Caco-2 (cell line): ENCODE measurements around the gene RRP8. TPM values are rescaled to one million over a fixed set of nuclear protein-coding genes. Genes with fewer than 3 reads are reported as not detected.

Experiments used
- Bru-seq: library from RNA; stranded (reverse); fragments of 400-500 nt; gene quantifications from one replicate; lab custom pipeline; 2021; lab: Mats Ljungman, UMichigan
- BruChase-seq, 2 experiments: library from RNA; stranded (reverse); fragments of 400-500 nt; gene quantifications; one replicate each; lab custom pipeline; 2021; lab: Mats Ljungman, UMichigan
- BruUV-seq: library from RNA; stranded (reverse); fragments of 400-500 nt; replicated peaks from 2 replicates; lab custom pipeline; 2021; lab: Mats Ljungman, UMichigan
- CTCF ChIA-PET: fragments of 300-600 bp; sonication (Branson Sonifier 250); formaldehyde crosslinking; loops from one replicate; lab custom pipeline; 2022; ENCODE audit warnings: antibody characterized with exemption; lab: Charles Lee
- POLR2A ChIA-PET: fragments of 300-600 bp; sonication (Branson Sonifier 250); formaldehyde crosslinking; loops from one replicate; lab custom pipeline; 2022; ENCODE audit warnings: antibody characterized with exemption; lab: Charles Lee
- DNase-seq, 2 experiments: peaks; one replicate each; pipeline versions ENCODE4 v3.0.0 to v3.0.0-alpha.2; 2020 to 2022
- H3K27me3 ChIP-seq: replicated peaks from 2 replicates; pipeline ENCODE4 v1.6.0; 2011; ENCODE audit warnings: low read length; ENCODE audit not compliant: control insufficient read depth, insufficient read depth
- H3K36me3 ChIP-seq: 2 replicates; pipeline ENCODE4 v1.5.1; 2011; ENCODE audit warnings: low read length; ENCODE audit not compliant: control insufficient read depth, insufficient read depth
- H3K4me1 ChIP-seq: fragments of 250-450 bp; sonication (Bioruptor Pico); 2 replicates; pipeline ENCODE4 v1.5.1; 2020; ENCODE audit warnings: mild to moderate bottlenecking
- H3K4me3 ChIP-seq: 2 replicates; pipeline ENCODE4 v1.5.1; 2011; ENCODE audit warnings: low read depth, mild to moderate bottlenecking, control low read depth, low read length
- H3K9me3 ChIP-seq: fragments of 250-450 bp; sonication (Bioruptor Pico); 2 replicates; pipeline ENCODE4 v1.5.1; 2020; ENCODE audit warnings: mild to moderate bottlenecking, moderate library complexity
- H3K27ac Mint-ChIP-seq: one replicate; pipeline ENCODE4 v1.8.0; 2022; ENCODE audit warnings: mixed read lengths; ENCODE audit not compliant: unreplicated experiment
- H3K27me3 Mint-ChIP-seq: one replicate; pipeline ENCODE4 v1.8.0; 2022; ENCODE audit warnings: mixed read lengths; ENCODE audit not compliant: insufficient read depth, unreplicated experiment
- H3K36me3 Mint-ChIP-seq: one replicate; pipeline ENCODE4 v1.8.0; 2022; ENCODE audit warnings: mild to moderate bottlenecking, mixed read lengths; ENCODE audit not compliant: insufficient read depth, unreplicated experiment
- H3K4me1 Mint-ChIP-seq: one replicate; pipeline ENCODE4 v1.8.0; 2022; ENCODE audit warnings: low read depth, mixed read lengths; ENCODE audit not compliant: unreplicated experiment
- H3K4me3 Mint-ChIP-seq: one replicate; pipeline ENCODE4 v1.8.0; 2022; ENCODE audit warnings: mild to moderate bottlenecking, moderate library complexity, mixed read lengths; ENCODE audit not compliant: unreplicated experiment
- H3K9me3 Mint-ChIP-seq: one replicate; pipeline ENCODE4 v1.8.0; 2022; ENCODE audit warnings: mixed read lengths; ENCODE audit not compliant: unreplicated experiment
- intact Hi-C: fragments of 100-400 bp; cut with micrococcal nuclease; formaldehyde crosslinking; loops from one replicate; pipeline ENCODE4 v1.10.0; 2022; ENCODE audit not compliant: unreplicated experiment
- long read RNA-seq: library from polyadenylated mRNA; stranded (forward); transcript quantifications from one replicate; pipeline ENCODE4 v2.0.0, GENCODE V29; 2022
- total RNA-seq: library from RNA; stranded (reverse); gene quantifications from 2 replicates; pipeline ENCODE4 v1.2.3, GENCODE V29; 2022
- TF ChIP-seq, protein P1 (sequence below), 2 experiments: fragments of 200-600 bp in 1 of 2; IDR thresholded peaks; 1 replicate in 1 of 2; 2 replicates in 1 of 2; pipeline versions ENCODE4 v1.5.1 to v1.8.0; 2011 to 2022; ENCODE audit warnings: antibody characterized with exemption in 1 of 2, control low read depth in 1 of 2, inconsistent platforms in 1 of 2, low read depth in 1 of 2, low read length in 1 of 2, mild to moderate bottlenecking in 1 of 2, moderate library complexity in 1 of 2; ENCODE audit not compliant: insufficient read depth in 1 of 2, severe bottlenecking in 1 of 2, unreplicated experiment in 1 of 2

The RRP8 gene
- total RNA-seq (20.0 and 21.0 TPM in 2 replicates), Bru-seq, nascent RNA (percentile 86 among the genes with signal in this experiment), BruChase-seq, experiment 1, labeled RNA remaining after a 2-hour chase (percentile 92 among the genes with signal in this experiment), BruChase-seq, experiment 2, labeled RNA remaining after a 6-hour chase (percentile 87 among the genes with signal in this experiment)
- long read RNA-seq, full-length matches to known transcripts: 34 of 44 reads
- long read RNA-seq, partial matches to known transcripts: 1 of 44 reads
- long read RNA-seq, other reads (novel, unspliced or antisense): 9 of 44 reads

- intact Hi-C loops: loop anchor here (1.0 to 2.0 kb wide), 6 partner anchors 16 to 129 kb away; partner anchors contain the start of genes MRPL17 and TPP1
- BruUV-seq: no TSS peak
- TF ChIP-seq, protein P1, sequence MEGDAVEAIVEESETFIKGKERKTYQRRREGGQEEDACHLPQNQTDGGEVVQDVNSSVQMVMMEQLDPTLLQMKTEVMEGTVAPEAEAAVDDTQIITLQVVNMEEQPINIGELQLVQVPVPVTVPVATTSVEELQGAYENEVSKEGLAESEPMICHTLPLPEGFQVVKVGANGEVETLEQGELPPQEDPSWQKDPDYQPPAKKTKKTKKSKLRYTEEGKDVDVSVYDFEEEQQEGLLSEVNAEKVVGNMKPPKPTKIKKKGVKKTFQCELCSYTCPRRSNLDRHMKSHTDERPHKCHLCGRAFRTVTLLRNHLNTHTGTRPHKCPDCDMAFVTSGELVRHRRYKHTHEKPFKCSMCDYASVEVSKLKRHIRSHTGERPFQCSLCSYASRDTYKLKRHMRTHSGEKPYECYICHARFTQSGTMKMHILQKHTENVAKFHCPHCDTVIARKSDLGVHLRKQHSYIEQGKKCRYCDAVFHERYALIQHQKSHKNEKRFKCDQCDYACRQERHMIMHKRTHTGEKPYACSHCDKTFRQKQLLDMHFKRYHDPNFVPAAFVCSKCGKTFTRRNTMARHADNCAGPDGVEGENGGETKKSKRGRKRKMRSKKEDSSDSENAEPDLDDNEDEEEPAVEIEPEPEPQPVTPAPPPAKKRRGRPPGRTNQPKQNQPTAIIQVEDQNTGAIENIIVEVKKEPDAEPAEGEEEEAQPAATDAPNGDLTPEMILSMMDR (IDR thresholded peaks at IDR 0.05; ENCODE audit: insufficient read depth in 1 of 2, low read depth in 1 of 2, low read length in 1 of 2, severe bottlenecking in 1 of 2, unreplicated experiment in 1 of 2): peak in 1 of 2 experiments; percentile 12
- peaks cover 38% of the 10 kb centered on the region for H3K4me1 ChIP-seq
- H3K4me1 Mint-ChIP-seq: peaks cover 17% of the 10 kb centered on the region
- peaks cover 5% of the 10 kb centered on the region for H3K36me3 Mint-ChIP-seq
- H3K27ac Mint-ChIP-seq: no peak within 1 kb of the TSS
- H3K9me3 ChIP-seq: no peaks in the 10 kb centered on the region
- peaks cover 6% of the 10 kb centered on the region for H3K36me3 ChIP-seq
- H3K27me3 Mint-ChIP-seq: no peaks in the 10 kb centered on the region
- DNase-seq: peak; percentile 90 to 93
- peak within 1 kb of the TSS; percentile 60 for H3K4me3 ChIP-seq
- no peaks in the 10 kb centered on the region for H3K27me3 ChIP-seq
- CTCF ChIA-PET: interaction anchor here (0.7 to 1.8 kb wide), 7 partner anchors 15 to 224 kb away, joined by 3 to 11 read pairs (median 4); partner anchors contain the start of genes MRPL17 and TPP1
- POLR2A ChIA-PET: interaction anchor here (0.6 to 2.2 kb wide), 6 partner anchors 9 to 286 kb away, joined by 3 to 10 read pairs (median 6); partner anchors contain the start of genes ARFIP2, MRPL17 and TIMM10B
- H3K9me3 Mint-ChIP-seq: no peaks in the 10 kb centered on the region
- no peak within 1 kb of the TSS for H3K4me3 Mint-ChIP-seq
These were observed at the start of gene RRP8, which contains the start of gene ILK for GRCh38 chr11:6603287-6604080. TSS of gene RRP8 (minus strand) at chr11:6603616. CDS start at chr11:6603502, 114 bp downstream. TSS of gene ILK (plus strand) at chr11:6603774. CDS start at chr11:6604272, 498 bp downstream.

- Mint-ChIP-seq H3K9me3 (no peaks in the 10 kb centered on the region), H3K27me3 (peaks cover 12% of the 10 kb centered on the region), H3K27ac (no peak overlapping the region), H3K36me3 (no peaks in the 10 kb centered on the region), H3K4me1 (no peaks in the 10 kb centered on the region), H3K4me3 (no peak overlapping the region)
- DNase-seq: no peak
- Histone ChIP-seq H3K36me3 (no peaks in the 10 kb centered on the region), H3K9me3 (no peaks in the 10 kb centered on the region), H3K27me3 (peaks cover 1% of the 10 kb centered on the region; the same call in 1 of the 2 replicates), H3K4me1 (peaks cover 8% of the 10 kb centered on the region; the same call in 1 of the 2 replicates), H3K4me3 (no peak overlapping the region)
- no TSS peak for BruUV-seq
- CTCF ChIA-PET: no interaction called here
- intact Hi-C loops: no loop called here
- POLR2A ChIA-PET: no interaction called here
- TF ChIP-seq, protein P1 (IDR thresholded peaks at IDR 0.05; ENCODE audit: insufficient read depth in 1 of 2, low read depth in 1 of 2, low read length in 1 of 2, severe bottlenecking in 1 of 2, unreplicated experiment in 1 of 2): no peak
These were observed 49.7 kb upstream of the RRP8 start for GRCh38 chr11:6653097-6653496.

DNA sequence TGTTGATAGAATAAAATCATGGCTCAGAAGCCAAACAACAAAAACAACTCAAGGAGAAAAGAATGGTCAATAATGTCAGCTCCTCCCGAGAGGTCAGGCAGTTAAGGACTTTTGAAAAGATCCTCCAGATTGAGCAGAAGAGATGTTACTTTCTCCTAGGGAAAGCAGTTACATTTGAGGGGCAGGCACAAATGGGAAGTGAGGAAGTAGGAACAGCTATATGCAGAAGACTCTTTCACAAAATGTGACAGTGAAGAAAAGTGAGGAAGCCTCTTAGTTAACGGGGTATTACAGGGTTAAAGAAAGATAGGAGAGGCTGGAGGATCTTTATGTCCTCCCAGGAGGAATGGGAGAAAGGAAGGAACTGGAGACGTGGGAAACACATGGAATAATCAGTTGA is 48.8 kb upstream of the RRP8 start:
- no peak for DNase-seq
- 0 out of 2 replicates have a peak, but pooled peaks cover 1% of the 10 kb centered on the region for H3K27me3 ChIP-seq
- H3K36me3 ChIP-seq: no peaks in the 10 kb centered on the region
- no peaks in the 10 kb centered on the region for H3K4me1 Mint-ChIP-seq
- no peak overlapping the region for H3K4me3 Mint-ChIP-seq
- no peaks in the 10 kb centered on the region for H3K36me3 Mint-ChIP-seq
- no peaks in the 10 kb centered on the region for H3K9me3 Mint-ChIP-seq
- no TSS peak for BruUV-seq
- CTCF ChIA-PET: interaction anchor here (1.0 kb wide), 1 partner anchor 160 kb away, joined by 3 read pairs; no protein-coding TSS in a partner anchor
- intact Hi-C loops: no loop called here
- no peak overlapping the region for H3K4me3 ChIP-seq
- POLR2A ChIA-PET: interaction anchor here (0.6 kb wide), 1 partner anchor 193 kb away, joined by 5 read pairs; no protein-coding TSS in a partner anchor
- TF ChIP-seq, protein P1 (IDR thresholded peaks at IDR 0.05; ENCODE audit: insufficient read depth in 1 of 2, low read depth in 1 of 2, low read length in 1 of 2, severe bottlenecking in 1 of 2, unreplicated experiment in 1 of 2): no peak
- peaks cover 8% of the 10 kb centered on the region; the same call in 1 of the 2 replicates for H3K4me1 ChIP-seq
- no peak overlapping the region for H3K27ac Mint-ChIP-seq
- H3K27me3 Mint-ChIP-seq: peaks cover 12% of the 10 kb centered on the region
- no peaks in the 10 kb centered on the region for H3K9me3 ChIP-seq
